ENCODE data around the gene DCC.

The DCC gene

DNA sequence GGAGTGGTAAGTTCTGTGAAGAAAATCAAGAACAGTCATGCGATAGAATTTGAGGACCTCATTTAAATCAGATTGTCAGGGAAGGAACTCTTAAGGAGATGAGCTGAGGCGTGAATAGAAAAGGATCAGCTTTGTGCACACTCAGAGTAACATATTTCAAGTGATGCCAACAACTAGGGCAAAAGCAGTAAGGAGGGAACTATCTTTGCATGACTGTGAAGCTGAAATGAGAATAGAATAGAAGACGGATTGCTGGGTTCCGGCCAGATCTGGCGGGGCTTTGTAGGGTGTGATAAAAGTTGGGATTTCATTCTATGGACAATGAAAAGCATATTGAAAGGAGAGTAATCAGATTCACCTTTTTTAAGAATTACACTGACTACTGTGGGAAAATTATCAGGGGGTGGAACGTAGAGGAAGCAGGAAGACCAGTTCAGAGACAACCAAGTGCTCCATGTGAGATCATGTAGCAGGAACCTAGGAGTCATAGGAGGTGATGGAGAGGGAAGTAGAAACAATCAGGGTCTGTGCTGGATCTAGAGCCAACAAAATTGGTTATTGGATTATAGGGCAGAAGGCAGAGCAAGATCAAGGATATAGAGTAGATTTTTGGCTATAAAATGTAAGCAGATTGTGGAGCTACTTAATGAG is 884.3 kb downstream of the DCC start:
- Mint-ChIP-seq H3K4me1 (no peaks in the 10 kb centered on the region), H3K27ac (no peak overlapping the region), H3K27me3 (ENCODE audit: low read depth) (no peaks in the 10 kb centered on the region), H3K4me3 (no peak overlapping the region), H3K36me3 (ENCODE audit: low read depth) (no peaks in the 10 kb centered on the region), H3K9me3 (no peaks in the 10 kb centered on the region)
- TF ChIP-seq, protein P1, sequence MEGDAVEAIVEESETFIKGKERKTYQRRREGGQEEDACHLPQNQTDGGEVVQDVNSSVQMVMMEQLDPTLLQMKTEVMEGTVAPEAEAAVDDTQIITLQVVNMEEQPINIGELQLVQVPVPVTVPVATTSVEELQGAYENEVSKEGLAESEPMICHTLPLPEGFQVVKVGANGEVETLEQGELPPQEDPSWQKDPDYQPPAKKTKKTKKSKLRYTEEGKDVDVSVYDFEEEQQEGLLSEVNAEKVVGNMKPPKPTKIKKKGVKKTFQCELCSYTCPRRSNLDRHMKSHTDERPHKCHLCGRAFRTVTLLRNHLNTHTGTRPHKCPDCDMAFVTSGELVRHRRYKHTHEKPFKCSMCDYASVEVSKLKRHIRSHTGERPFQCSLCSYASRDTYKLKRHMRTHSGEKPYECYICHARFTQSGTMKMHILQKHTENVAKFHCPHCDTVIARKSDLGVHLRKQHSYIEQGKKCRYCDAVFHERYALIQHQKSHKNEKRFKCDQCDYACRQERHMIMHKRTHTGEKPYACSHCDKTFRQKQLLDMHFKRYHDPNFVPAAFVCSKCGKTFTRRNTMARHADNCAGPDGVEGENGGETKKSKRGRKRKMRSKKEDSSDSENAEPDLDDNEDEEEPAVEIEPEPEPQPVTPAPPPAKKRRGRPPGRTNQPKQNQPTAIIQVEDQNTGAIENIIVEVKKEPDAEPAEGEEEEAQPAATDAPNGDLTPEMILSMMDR (IDR thresholded peaks at IDR 0.05; ENCODE audit: unreplicated experiment in 3 of 3): no peak

DNA sequence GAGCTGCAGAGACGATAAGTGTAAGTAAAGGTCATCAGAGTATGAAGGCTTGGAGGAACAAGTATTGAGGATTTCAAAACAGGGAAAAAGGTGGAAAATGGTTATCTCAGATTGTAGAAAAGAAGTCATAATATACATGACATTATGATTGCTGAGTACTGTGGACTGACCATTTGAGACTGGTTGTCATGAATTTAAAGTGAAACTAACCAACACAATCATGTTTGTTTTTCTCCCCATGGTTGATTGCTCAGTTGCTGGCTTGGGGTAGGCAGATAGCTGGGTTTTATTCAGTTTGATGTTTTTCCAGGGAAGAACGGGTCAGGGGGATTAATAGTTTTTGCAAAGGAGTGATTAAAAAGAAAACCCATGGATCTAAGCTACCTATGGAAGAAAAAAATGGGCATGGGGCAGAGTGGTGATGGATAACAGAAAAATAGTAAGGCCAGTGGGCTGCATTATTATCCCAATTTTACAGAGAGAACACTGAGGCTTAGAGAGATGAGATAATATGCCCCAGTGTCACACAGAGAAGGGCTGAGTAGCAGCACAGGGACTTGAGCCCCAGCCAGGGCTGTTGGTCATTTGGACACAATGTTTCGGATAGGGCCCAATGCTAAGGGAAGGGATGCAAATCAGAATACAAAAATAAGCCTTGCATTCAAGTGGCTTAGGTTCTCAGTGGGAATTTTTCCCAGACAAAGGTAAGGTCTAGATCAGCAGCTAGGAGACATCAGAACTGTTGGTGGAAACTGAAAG is 885.7 kb downstream of the DCC start:
- Mint-ChIP-seq H3K9me3 (no peaks in the 10 kb centered on the region), H3K27ac (no peak overlapping the region), H3K27me3 (ENCODE audit: low read depth) (no peaks in the 10 kb centered on the region), H3K4me1 (no peaks in the 10 kb centered on the region), H3K4me3 (no peak overlapping the region), H3K36me3 (ENCODE audit: low read depth) (no peaks in the 10 kb centered on the region)
- TF ChIP-seq, protein P1 (IDR thresholded peaks at IDR 0.05; ENCODE audit: unreplicated experiment in 3 of 3): no peak

DNA sequence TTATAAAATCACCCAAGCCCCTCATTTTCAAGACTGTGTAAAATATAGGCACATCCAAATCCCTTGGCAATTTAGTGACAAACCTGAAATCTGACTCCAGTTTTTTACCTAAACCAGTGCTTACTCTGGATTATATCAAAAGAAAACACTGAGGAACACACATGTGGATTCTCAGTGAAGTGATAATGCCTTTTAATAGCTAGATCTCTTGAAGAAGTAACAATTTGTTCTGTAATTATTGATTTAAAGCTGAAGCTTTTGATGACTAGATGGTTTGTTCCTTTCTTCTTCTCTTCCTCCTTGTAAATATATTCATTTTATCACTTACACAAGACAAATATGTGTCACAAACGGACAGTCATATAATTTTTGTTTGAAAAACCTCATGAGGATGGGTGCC is 894.6 kb downstream of the DCC start:
- TF ChIP-seq, protein P1 (IDR thresholded peaks at IDR 0.05; ENCODE audit: unreplicated experiment in 3 of 3): no peak
- H3K9me3 Mint-ChIP-seq: no peaks in the 10 kb centered on the region

DNA sequence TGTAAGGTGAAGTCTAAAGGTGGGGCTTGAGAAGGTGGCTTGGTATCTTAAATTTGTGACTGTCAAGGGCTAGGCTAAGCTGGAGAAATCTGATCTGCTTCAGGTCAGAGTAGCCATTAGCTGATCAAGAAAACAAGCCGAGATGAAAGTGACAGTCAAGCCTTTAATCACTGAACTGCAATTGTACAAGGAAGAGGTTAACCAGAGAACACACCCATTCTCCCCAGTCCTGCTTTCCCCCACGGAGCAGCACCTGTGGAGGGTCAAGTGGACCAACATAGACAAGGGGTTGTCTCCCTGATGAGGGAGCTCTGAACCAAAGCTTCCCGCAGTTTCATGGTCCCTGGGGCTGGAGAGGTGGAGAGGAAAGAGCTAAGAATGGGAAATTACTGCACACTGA is 901.2 kb downstream of the DCC start:
- TF ChIP-seq, protein P1 (IDR thresholded peaks at IDR 0.05; ENCODE audit: unreplicated experiment in 3 of 3): no peak
- Mint-ChIP-seq H3K27ac (no peak overlapping the region), H3K9me3 (no peaks in the 10 kb centered on the region), H3K36me3 (ENCODE audit: low read depth) (no peaks in the 10 kb centered on the region), H3K27me3 (ENCODE audit: low read depth) (no peaks in the 10 kb centered on the region), H3K4me1 (no peaks in the 10 kb centered on the region), H3K4me3 (no peak overlapping the region)

More for the DNA sequence above, 894.6 kb downstream of the DCC start:
- Mint-ChIP-seq H3K4me3 (no peak overlapping the region), H3K27me3 (ENCODE audit: low read depth) (no peaks in the 10 kb centered on the region), H3K36me3 (ENCODE audit: low read depth) (no peaks in the 10 kb centered on the region), H3K4me1 (no peaks in the 10 kb centered on the region), H3K27ac (no peak overlapping the region)

DNA sequence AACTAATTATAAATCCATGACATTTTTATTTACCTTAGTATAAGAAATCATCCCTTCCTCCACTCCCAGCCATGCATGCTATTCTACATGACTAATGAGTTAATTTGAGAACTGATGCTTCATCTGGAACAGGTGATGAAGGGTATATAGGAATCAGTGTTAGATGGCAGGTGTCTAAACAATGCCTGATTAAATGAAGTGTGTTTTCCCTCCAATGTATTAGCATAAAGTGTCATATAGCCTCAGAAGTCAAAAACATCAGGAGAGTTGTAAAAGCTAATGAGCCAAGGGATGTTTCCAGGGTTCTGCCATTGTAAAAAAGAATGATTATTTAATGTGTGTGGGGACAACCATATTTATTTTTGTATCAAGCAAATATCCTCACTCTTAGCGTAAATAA is 913.8 kb downstream of the DCC start:
- Mint-ChIP-seq H3K4me3 (no peak overlapping the region), H3K4me1 (no peaks in the 10 kb centered on the region), H3K27ac (no peak overlapping the region), H3K27me3 (ENCODE audit: low read depth) (no peaks in the 10 kb centered on the region), H3K9me3 (peaks cover 4% of the 10 kb centered on the region), H3K36me3 (ENCODE audit: low read depth) (no peaks in the 10 kb centered on the region)
- TF ChIP-seq, protein P1 (IDR thresholded peaks at IDR 0.05; ENCODE audit: unreplicated experiment in 3 of 3): no peak

DNA sequence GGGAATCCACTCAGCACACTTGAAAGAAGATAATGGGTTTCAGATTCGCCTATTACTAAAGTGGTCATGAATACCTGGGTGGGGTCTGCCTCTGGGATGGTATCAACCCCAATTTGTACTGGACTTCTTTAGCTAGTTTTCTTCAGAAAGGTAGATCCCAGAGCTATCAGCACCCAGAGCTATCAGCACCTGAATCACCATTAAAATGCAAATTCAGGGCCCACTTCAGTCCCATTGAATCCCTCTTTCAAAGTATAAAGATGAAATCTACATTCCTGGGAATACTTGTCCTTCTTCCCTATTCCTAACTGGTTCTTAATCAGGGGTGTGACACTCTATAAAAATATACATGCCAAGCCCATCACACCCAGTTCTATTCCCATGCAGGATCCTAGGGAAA is 914.3 kb downstream of the DCC start:
- Mint-ChIP-seq H3K9me3 (peaks cover 4% of the 10 kb centered on the region), H3K4me3 (no peak overlapping the region), H3K27ac (no peak overlapping the region), H3K4me1 (no peaks in the 10 kb centered on the region), H3K36me3 (ENCODE audit: low read depth) (no peaks in the 10 kb centered on the region), H3K27me3 (ENCODE audit: low read depth) (no peaks in the 10 kb centered on the region)
- TF ChIP-seq, protein P1 (IDR thresholded peaks at IDR 0.05; ENCODE audit: unreplicated experiment in 3 of 3): no peak

Measured in nephron (organoid).